Lower leg skin (tissue), 3 donors: ENCODE measurements around the gene CELA3A.
"Not testable (repeated sequence)": the region's sequence is repeated elsewhere in the genome, so short reads cannot be mapped to it uniquely, and the experiment has no call there.

Experiments
- CTCF ChIP-seq, 3 donors: fragments of 450-650 bp; IDR thresholded peaks; one replicate each; pipeline ENCODE4 v1.5.1; 2016; ENCODE audit warnings: antibody characterized with exemption in 3 of 3, mild to moderate bottlenecking in 3 of 3, moderate library complexity in 2 of 3
- POLR2A ChIP-seq, 2 donors: fragments of 450-650 bp; IDR thresholded peaks; one replicate each; pipeline ENCODE4 v1.6.1; 2016 to 2017; ENCODE audit warnings: antibody characterized with exemption in 2 of 2, mild to moderate bottlenecking in 1 of 2, moderate library complexity in 1 of 2

DNA sequence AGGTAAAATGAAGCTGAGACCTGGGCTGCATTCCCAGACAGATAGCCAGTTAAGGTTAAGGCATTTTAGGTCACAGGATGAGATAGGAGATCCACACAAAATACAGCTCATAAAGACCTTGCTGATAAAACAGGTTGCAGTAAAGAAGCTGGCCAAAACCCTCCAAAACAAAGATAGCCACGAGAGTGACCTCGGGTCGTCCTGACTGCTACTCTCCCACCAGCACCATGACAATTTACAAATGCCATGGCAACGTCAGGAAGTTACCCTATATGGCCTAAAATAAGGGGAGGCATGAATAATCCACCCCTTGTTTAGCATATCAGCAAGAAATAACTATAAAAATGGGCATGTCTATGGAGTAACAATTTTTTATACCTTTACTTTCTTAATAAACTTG, 30.9 kb upstream of the CELA3A start:
- not testable (repeated sequence) for TF ChIP-seq POLR2A, CTCF (IDR thresholded peaks at IDR 0.05)
